Measurements from ENCODE around the gene PROX2. TPM values are rescaled to one million over a fixed set of nuclear protein-coding genes. Genes with fewer than 3 reads are reported as not detected.
A peak's percentile ranks its signal among the peaks of the same experiment; 100 is the strongest.

Gene PROX2
- total and polyA plus RNA-seq, 9 donors = not detected

- no peak for TF ChIP-seq EP300 (IDR thresholded peaks at IDR 0.05)
- TF ChIP-seq POLR2A (IDR thresholded peaks at IDR 0.05) = no peak
- no peak for TF ChIP-seq CTCF (IDR thresholded peaks at IDR 0.05)
- Histone ChIP-seq H3K4me3 (no peak overlapping the region), H3K36me3 (no peaks in the 10 kb centered on the region), H3K27me3 (no peaks in the 10 kb centered on the region), H3K9me3 (no peaks in the 10 kb centered on the region), H3K27ac (no peak overlapping the region), H3K4me1 (ENCODE audit: insufficient read depth) (peaks cover 4% of the 10 kb centered on the region)
- intact Hi-C loops (cut with DNase I) = loop anchor here in 3 of 4 donors (10.0 kb wide), 1 partner anchor 169 kb away; no protein-coding TSS in a partner anchor
- WGBS, 3 donors = 83 to 86% (median 84%) methylated on average over 4 of the region's 4 CpGs
- DNase-seq = no peak
Measured at GRCh38 chr14:74915426-74915825, 39.5 kb upstream of the PROX2 start.

- TF ChIP-seq EP300 (IDR thresholded peaks at IDR 0.05) (no peak), CTCF (IDR thresholded peaks at IDR 0.05) (peak; percentile 21 to 72 (median 43)), POLR2A (IDR thresholded peaks at IDR 0.05) (no peak)
- Histone ChIP-seq H3K4me3 (no peak overlapping the region), H3K9me3 (no peaks in the 10 kb centered on the region), H3K27me3 (no peaks in the 10 kb centered on the region), H3K27ac (peak overlapping the region in 1 of 2 donors; percentile 19), H3K4me1 (ENCODE audit: insufficient read depth) (peaks cover 4% of the 10 kb centered on the region), H3K36me3 (no peaks in the 10 kb centered on the region)
- intact Hi-C loops (cut with DNase I) = loop anchor here (5.0 to 10.0 kb wide), 2 partner anchors 171 to 173 kb away; no protein-coding TSS in a partner anchor
- 15 to 23% (median 16%) methylated on average over 6 of the region's 6 CpGs for WGBS, 3 donors
- peak; percentile 71 to 84 (median 75) for DNase-seq
Measured at GRCh38 chr14:74913986-74914573, 38.1 kb upstream of the PROX2 start.

- no peaks in the 10 kb centered on the region for H3K27me3 ChIP-seq
- H3K27ac ChIP-seq = no peak overlapping the region
- no peak for DNase-seq
- no peak for TF ChIP-seq POLR2A (IDR thresholded peaks at IDR 0.05)
- TF ChIP-seq CTCF (IDR thresholded peaks at IDR 0.05) = no peak
- H3K4me3 ChIP-seq = no peak overlapping the region
- no peaks in the 10 kb centered on the region for H3K36me3 ChIP-seq
- no peaks in the 10 kb centered on the region for H3K9me3 ChIP-seq
- H3K4me1 ChIP-seq (ENCODE audit: insufficient read depth) = peaks cover 4% of the 10 kb centered on the region
- WGBS, 3 donors = 62 to 73% (median 64%) methylated on average over 5 of the region's 5 CpGs
- intact Hi-C loops (cut with DNase I) = loop anchor here (5.0 to 10.0 kb wide), 2 partner anchors 171 to 174 kb away; no protein-coding TSS in a partner anchor
Measured at GRCh38 chr14:74913393-74913910, 37.5 kb upstream of the PROX2 start.

GRCh38 chr14:74912801-74913200, 36.9 kb upstream of the PROX2 start:
- H3K9me3 ChIP-seq = no peaks in the 10 kb centered on the region
- H3K27me3 ChIP-seq = no peaks in the 10 kb centered on the region
- no peak for TF ChIP-seq CTCF (IDR thresholded peaks at IDR 0.05)
- TF ChIP-seq EP300 (IDR thresholded peaks at IDR 0.05) = no peak
- no peak for TF ChIP-seq POLR2A (IDR thresholded peaks at IDR 0.05)
- intact Hi-C loops (cut with DNase I) = loop anchor here (5.0 to 10.0 kb wide), 2 partner anchors 172 to 174 kb away; no protein-coding TSS in a partner anchor
- H3K36me3 ChIP-seq = no peaks in the 10 kb centered on the region
- WGBS, 3 donors = 85 to 92% (median 90%) methylated on average over 10 of the region's 10 CpGs
- H3K4me3 ChIP-seq = no peak overlapping the region
- no peak for DNase-seq
- peaks cover 1% of the 10 kb centered on the region for H3K4me1 ChIP-seq (ENCODE audit: insufficient read depth)
- no peak overlapping the region for H3K27ac ChIP-seq

Data from ovary (tissue), 9 donors.